IPS-18a (cell line): ENCODE data around the gene OR1M1.
A peak's percentile ranks its signal among the peaks of the same experiment; 100 is the strongest.
"Not testable (repeated sequence)": the region's sequence is repeated elsewhere in the genome, so short reads cannot be mapped to it uniquely, and the experiment has no call there.

Experiments used
- H3K27ac ChIP-seq: one replicate; pipeline ENCODE4 v1.5.1; 2013; ENCODE audit warnings: low read length
- H3K27me3 ChIP-seq: one replicate; pipeline ENCODE4 v1.6.1; 2013; ENCODE audit warnings: mild to moderate bottlenecking, low read length; ENCODE audit not compliant: control insufficient read depth, insufficient read depth
- H3K36me3 ChIP-seq: one replicate; pipeline ENCODE4 v1.6.1; 2013; ENCODE audit warnings: low read depth, low read length; ENCODE audit not compliant: control insufficient read depth
- H3K4me1 ChIP-seq: one replicate; pipeline ENCODE4 v1.6.1; 2013; ENCODE audit warnings: low read depth, low read length; ENCODE audit not compliant: control insufficient read depth
- H3K4me3 ChIP-seq: one replicate; pipeline ENCODE4 v1.5.1; 2013; ENCODE audit warnings: low read length
- H3K9ac ChIP-seq: one replicate; pipeline ENCODE4 v1.6.1; 2013; ENCODE audit warnings: mild to moderate bottlenecking, low read length, moderate library complexity
- H3K9me3 ChIP-seq: one replicate; pipeline ENCODE4 v1.6.1; 2013; ENCODE audit warnings: low read depth, low read length; ENCODE audit not compliant: control insufficient read depth

Gene OR1M1, protein sequence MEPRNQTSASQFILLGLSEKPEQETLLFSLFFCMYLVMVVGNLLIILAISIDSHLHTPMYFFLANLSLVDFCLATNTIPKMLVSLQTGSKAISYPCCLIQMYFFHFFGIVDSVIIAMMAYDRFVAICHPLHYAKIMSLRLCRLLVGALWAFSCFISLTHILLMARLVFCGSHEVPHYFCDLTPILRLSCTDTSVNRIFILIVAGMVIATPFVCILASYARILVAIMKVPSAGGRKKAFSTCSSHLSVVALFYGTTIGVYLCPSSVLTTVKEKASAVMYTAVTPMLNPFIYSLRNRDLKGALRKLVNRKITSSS

DNA sequence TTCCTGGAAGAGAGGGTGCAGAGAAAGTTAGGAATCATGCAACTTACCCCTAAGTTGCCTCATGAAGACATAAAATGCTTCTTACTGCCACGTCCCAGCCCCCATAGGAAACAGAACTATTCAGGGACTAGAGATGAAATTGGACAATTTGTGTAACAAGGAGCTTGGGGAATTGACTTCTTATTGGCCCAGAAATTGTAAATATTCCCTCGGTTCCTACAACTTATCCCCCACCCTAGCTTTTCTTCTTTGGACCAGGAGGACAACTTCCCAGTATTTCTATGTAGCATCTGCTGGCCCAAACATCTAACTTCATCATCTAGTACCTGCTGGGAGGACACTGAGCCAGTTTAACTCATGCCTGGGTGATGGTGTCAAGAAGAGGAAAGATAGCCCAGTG, at the start of gene OR1M1:
TSS of gene OR1M1 (plus strand) at position 301 of the 400 bp plus-strand sequence. CDS start 6,184 bp downstream, outside the sequence.
- Histone ChIP-seq H3K36me3 (no peaks in the 10 kb centered on the region), H3K9ac (no peak within 1 kb of the TSS), H3K4me3 (no peak within 1 kb of the TSS), H3K9me3 (peaks cover 11% of the 10 kb centered on the region), H3K27me3 (no peaks in the 10 kb centered on the region), H3K4me1 (no peaks in the 10 kb centered on the region), H3K27ac (no peak within 1 kb of the TSS)

- H3K9me3 ChIP-seq = no peaks in the 10 kb centered on the region
- no peak overlapping the region for H3K4me3 ChIP-seq
- H3K9ac ChIP-seq = no peak overlapping the region
- no peaks in the 10 kb centered on the region for H3K27me3 ChIP-seq
- no peaks in the 10 kb centered on the region for H3K4me1 ChIP-seq
- H3K36me3 ChIP-seq = no peaks in the 10 kb centered on the region
- H3K27ac ChIP-seq = no peak overlapping the region
These were observed 49.3 kb upstream of the OR1M1 start for GRCh38 chr19:9037400-9038062.

GRCh38 chr19:9039728-9040127, 47.1 kb upstream of the OR1M1 start:
- Histone ChIP-seq H3K4me1 (no peaks in the 10 kb centered on the region), H3K9ac (no peak overlapping the region), H3K36me3 (no peaks in the 10 kb centered on the region), H3K27me3 (no peaks in the 10 kb centered on the region), H3K9me3 (no peaks in the 10 kb centered on the region), H3K4me3 (no peak overlapping the region), H3K27ac (no peak overlapping the region)

GRCh38 chr19:9040131-9040530, 46.7 kb upstream of the OR1M1 start:
- Histone ChIP-seq H3K4me1 (no peaks in the 10 kb centered on the region), H3K9me3 (no peaks in the 10 kb centered on the region), H3K4me3 (no peak overlapping the region), H3K27ac (no peak overlapping the region), H3K36me3 (no peaks in the 10 kb centered on the region), H3K9ac (no peak overlapping the region), H3K27me3 (no peaks in the 10 kb centered on the region)

DNA sequence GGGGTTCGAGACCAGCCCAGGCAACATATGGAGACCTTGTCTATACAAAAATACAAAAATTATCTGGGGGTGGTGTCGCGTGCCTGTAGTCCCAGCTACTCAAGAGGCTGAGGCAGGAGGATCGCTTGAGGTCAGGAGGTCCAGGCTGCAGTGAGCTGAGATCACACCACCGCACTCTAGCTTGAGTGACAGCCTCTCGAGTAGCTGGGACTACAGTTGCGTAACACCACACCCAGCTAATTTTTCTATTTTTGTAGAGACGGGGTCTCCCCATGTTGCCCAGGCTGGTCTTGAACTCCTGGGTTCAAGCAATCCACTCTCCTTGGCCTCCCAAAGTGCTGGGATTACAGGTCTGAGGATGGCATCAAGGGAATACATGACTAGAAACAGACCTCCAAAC, 45.8 kb upstream of the OR1M1 start:
- Histone ChIP-seq H3K4me1 (no peaks in the 10 kb centered on the region), H3K27me3 (no peaks in the 10 kb centered on the region), H3K9ac (no peak overlapping the region), H3K9me3 (no peaks in the 10 kb centered on the region), H3K27ac (no peak overlapping the region), H3K4me3 (no peak overlapping the region), H3K36me3 (no peaks in the 10 kb centered on the region)

DNA sequence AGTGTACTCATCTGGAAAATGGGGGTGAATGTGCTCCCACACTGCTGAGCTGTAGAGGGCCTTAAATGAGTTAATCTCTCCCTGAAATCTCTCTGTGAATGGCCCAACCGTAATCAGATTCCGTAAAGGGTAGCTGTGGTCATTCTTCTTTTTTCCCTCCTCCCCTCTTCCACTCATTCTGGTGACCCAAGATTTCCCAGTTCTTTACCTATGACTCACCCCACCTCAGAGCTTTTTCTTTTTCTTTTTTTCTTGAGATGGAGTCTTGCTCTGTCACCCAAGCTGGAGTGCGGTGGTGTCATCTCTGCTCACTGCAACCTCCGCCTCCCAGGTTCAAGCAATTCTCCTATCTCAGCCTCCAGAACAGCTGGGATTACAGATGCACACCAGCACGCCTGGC, 43.3 kb upstream of the OR1M1 start:
- H3K36me3 ChIP-seq = no peaks in the 10 kb centered on the region
- no peaks in the 10 kb centered on the region for H3K9me3 ChIP-seq
- no peak overlapping the region for H3K9ac ChIP-seq
- no peak overlapping the region for H3K27ac ChIP-seq
- no peak overlapping the region for H3K4me3 ChIP-seq
- H3K27me3 ChIP-seq = no peaks in the 10 kb centered on the region
- H3K4me1 ChIP-seq = no peaks in the 10 kb centered on the region

DNA sequence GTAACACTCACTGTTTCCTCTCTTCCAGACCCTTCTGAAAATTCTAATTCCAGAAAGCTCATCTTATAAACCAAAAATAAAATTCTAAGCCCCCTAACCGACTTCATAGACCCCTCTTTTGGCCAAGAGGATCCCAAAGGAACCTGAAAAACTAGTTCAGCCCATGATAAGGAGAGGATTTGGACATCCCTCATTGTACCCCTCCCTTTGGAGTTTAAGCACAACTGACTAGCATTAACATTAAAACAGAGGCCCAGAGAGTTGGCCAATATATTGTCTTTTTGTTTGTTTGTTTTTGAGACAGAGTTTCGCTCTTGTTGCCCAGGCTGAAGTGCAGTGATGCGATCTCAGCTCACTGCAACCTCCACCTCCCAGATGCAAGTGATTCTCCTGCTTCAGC, 42.4 kb upstream of the OR1M1 start:
- Histone ChIP-seq H3K4me3 (no peak overlapping the region), H3K36me3 (no peaks in the 10 kb centered on the region), H3K27me3 (no peaks in the 10 kb centered on the region), H3K27ac (no peak overlapping the region), H3K9me3 (no peaks in the 10 kb centered on the region), H3K4me1 (no peaks in the 10 kb centered on the region), H3K9ac (no peak overlapping the region)

DNA sequence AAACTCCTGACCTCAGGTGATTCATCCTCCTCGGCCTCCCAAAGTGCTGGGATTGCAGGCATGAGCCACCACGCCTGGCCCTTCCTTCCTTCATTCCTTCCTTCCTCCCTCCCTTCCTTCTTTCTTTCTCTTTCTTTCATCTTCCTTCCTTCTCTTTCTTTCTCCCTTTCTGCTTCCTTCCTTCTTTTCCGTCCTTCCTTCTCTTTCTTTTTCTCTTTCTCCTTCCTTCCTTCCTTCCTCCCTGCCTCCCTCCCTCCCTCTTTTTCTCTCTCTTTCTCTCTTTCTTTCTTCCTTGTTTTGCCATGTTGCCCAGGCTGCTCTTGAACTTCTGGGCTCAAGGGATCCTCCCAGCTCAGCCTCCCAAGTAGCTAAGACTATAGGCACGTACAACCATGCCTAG, 40.2 kb upstream of the OR1M1 start:
- Histone ChIP-seq H3K4me3 (no peak overlapping the region), H3K27me3 (no peaks in the 10 kb centered on the region), H3K9me3 (no peaks in the 10 kb centered on the region), H3K4me1 (no peaks in the 10 kb centered on the region), H3K9ac (no peak overlapping the region), H3K27ac (no peak overlapping the region), H3K36me3 (no peaks in the 10 kb centered on the region)

- Histone ChIP-seq H3K36me3 (no peaks in the 10 kb centered on the region), H3K9ac (no peak overlapping the region), H3K27ac (no peak overlapping the region), H3K9me3 (no peaks in the 10 kb centered on the region), H3K4me3 (no peak overlapping the region), H3K27me3 (no peaks in the 10 kb centered on the region), H3K4me1 (peaks cover 11% of the 10 kb centered on the region)
These were observed 34.0 kb upstream of the OR1M1 start for GRCh38 chr19:9052894-9053293.

DNA sequence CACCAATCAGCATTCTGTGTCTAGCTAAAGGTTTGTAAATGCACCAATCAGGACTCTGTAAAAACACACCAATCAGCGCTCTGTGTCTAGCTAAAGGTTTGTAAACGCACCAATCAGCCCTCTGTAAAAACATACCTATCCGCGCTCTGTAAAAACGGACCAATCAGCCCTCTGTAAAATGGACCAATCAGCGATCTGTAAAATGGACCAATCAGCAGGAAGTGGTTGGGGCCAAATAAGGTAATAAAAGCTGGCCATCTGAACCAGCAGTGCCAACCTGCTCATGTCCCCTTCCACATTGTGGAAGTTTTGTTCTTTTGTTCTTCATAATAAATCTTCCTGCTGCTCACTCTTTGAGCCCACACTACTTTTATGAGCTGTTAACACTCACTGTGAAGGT, 33.2 kb upstream of the OR1M1 start:
- not testable (repeated sequence) for H3K4me3 ChIP-seq, H3K9ac ChIP-seq, H3K36me3 ChIP-seq, H3K27me3 ChIP-seq, H3K27ac ChIP-seq, H3K9me3 ChIP-seq
- H3K4me1 ChIP-seq = peaks cover 11% of the 10 kb centered on the region

DNA sequence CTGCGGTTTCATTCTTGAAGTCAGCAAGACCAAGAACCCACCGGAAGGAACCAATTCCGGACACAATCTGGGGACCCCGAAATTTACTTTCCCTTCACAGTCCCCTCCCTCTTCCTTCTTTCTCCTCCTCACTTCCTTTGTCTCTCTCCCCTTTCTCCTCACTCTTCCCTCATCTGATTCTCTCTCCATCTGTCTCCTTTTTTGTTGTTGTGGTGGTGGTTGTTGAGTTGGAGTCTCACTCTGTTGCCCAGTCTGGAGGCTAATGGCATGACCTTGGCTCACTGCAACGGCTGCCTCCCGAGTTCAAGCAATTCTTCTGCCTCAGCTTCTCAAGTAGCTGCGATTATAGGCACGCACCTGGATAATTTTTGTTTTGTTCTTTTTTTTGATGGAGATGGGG, 32.7 kb upstream of the OR1M1 start:
- Histone ChIP-seq H3K27me3 (no peaks in the 10 kb centered on the region), H3K27ac (no peak overlapping the region), H3K9ac (no peak overlapping the region), H3K9me3 (no peaks in the 10 kb centered on the region), H3K4me3 (no peak overlapping the region), H3K36me3 (no peaks in the 10 kb centered on the region), H3K4me1 (peaks cover 11% of the 10 kb centered on the region)

GRCh38 chr19:9054765-9055164, 32.1 kb upstream of the OR1M1 start:
- Histone ChIP-seq H3K4me3 (peak overlapping the region; percentile 19), H3K4me1 (peaks cover 11% of the 10 kb centered on the region), H3K9ac (peak overlapping the region; percentile 2), H3K27me3 (no peaks in the 10 kb centered on the region), H3K36me3 (no peaks in the 10 kb centered on the region), H3K9me3 (no peaks in the 10 kb centered on the region), H3K27ac (no peak overlapping the region)
